ENCODE results near the gene BRK1.
"Not testable (repeated sequence)": the region's sequence is repeated elsewhere in the genome, so short reads cannot be mapped to it uniquely, and the experiment has no call there.

DNA sequence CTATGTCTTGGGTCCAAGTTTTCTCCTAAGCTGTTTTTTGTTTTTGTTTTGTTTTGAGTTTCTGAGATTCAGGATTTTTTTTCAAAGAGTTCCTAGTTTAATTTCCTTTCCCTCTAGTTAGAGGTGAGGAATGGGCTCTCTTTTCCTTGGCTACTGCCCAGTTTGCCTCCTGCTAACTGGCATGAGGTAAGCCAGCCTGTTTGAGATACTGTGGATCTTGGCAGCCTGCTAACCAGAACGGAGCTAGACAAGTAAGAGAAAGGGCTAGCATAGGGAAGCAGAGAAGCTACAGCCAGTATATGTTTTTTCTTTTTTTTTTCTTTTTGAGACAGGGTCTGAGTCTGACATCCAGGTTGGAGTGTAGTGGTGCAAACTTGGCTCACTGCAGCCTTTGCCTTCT lies 24.7 kb upstream of the BRK1 start:
- TF ChIP-seq, protein P1, sequence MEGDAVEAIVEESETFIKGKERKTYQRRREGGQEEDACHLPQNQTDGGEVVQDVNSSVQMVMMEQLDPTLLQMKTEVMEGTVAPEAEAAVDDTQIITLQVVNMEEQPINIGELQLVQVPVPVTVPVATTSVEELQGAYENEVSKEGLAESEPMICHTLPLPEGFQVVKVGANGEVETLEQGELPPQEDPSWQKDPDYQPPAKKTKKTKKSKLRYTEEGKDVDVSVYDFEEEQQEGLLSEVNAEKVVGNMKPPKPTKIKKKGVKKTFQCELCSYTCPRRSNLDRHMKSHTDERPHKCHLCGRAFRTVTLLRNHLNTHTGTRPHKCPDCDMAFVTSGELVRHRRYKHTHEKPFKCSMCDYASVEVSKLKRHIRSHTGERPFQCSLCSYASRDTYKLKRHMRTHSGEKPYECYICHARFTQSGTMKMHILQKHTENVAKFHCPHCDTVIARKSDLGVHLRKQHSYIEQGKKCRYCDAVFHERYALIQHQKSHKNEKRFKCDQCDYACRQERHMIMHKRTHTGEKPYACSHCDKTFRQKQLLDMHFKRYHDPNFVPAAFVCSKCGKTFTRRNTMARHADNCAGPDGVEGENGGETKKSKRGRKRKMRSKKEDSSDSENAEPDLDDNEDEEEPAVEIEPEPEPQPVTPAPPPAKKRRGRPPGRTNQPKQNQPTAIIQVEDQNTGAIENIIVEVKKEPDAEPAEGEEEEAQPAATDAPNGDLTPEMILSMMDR (IDR thresholded peaks at IDR 0.05) = not testable (repeated sequence)
- TF ChIP-seq EP300 (IDR thresholded peaks at IDR 0.05; ENCODE audit: borderline replicate concordance in 1 of 2, low read depth in 1 of 2, low read length in 1 of 2); RAD21 (IDR thresholded peaks at IDR 0.05; ENCODE audit: low read length); POLR2AphosphoS5 (IDR thresholded peaks at IDR 0.05; ENCODE audit: low read depth, low read length); FOXM1 (IDR thresholded peaks at IDR 0.05; ENCODE audit: low read depth); SMC3 (IDR thresholded peaks at IDR 0.05; ENCODE audit: low read depth, low read length): not testable (repeated sequence)
